ENCODE data around the gene KIAA0586.

The KIAA0586 gene

GRCh38 chr14:58599707-58600106 lies 172.2 kb downstream of the KIAA0586 start:
- DNase-seq: no peak
